H9 (cell line): ENCODE measurements around the gene FMO5. TPM values are rescaled to one million over a fixed set of nuclear protein-coding genes. Genes with fewer than 3 reads are reported as not detected.

ENCODE experiments used
- DNase-seq: peaks from one replicate; pipeline ENCODE4 v3.0.0-alpha.2; 2017
- H2AFZ ChIP-seq: one replicate; pipeline ENCODE4 v1.6.1; 2013; ENCODE audit warnings: mild to moderate bottlenecking, low read length, control low read depth, moderate library complexity
- H2AK5ac ChIP-seq: 2 replicates; pipeline ENCODE4 v1.6.1; 2013; ENCODE audit warnings: low read length, control low read depth, mixed read lengths; ENCODE audit not compliant: insufficient read length
- H2BK120ac ChIP-seq: one replicate; pipeline ENCODE4 v1.6.1; 2013; ENCODE audit warnings: low read depth, mild to moderate bottlenecking, low read length, control low read depth, inconsistent platforms; ENCODE audit not compliant: poor library complexity, severe bottlenecking
- H2BK12ac ChIP-seq: 2 replicates; pipeline ENCODE4 v1.6.1; 2013; ENCODE audit warnings: low read length, control low read depth, mixed read lengths, low read depth; ENCODE audit not compliant: insufficient read length
- H2BK15ac ChIP-seq: 2 replicates; pipeline ENCODE4 v1.6.1; 2013; ENCODE audit warnings: low read depth, low read length, control low read depth
- H2BK20ac ChIP-seq: one replicate; pipeline ENCODE4 v1.6.1; 2013; ENCODE audit warnings: low read depth, mild to moderate bottlenecking, low read length, control low read depth, inconsistent platforms; ENCODE audit not compliant: poor library complexity, severe bottlenecking
- H2BK5ac ChIP-seq: 2 replicates; pipeline ENCODE4 v1.6.1; 2013; ENCODE audit warnings: low read length, control low read depth, mixed read lengths; ENCODE audit not compliant: insufficient read length
- H3K14ac ChIP-seq: 2 replicates; pipeline ENCODE4 v1.6.1; 2013; ENCODE audit warnings: low read length, control low read depth; ENCODE audit not compliant: insufficient read depth
- H3K18ac ChIP-seq: 2 replicates; pipeline ENCODE4 v1.6.1; 2013; ENCODE audit warnings: low read depth, mild to moderate bottlenecking, mixed read lengths, low read length, control low read depth; ENCODE audit not compliant: insufficient read length
- H3K23ac ChIP-seq: 2 replicates; pipeline ENCODE4 v1.6.1; 2013; ENCODE audit warnings: low read length, control low read depth, mixed read lengths, low read depth; ENCODE audit not compliant: insufficient read length
- H3K23me2 ChIP-seq: 2 replicates; pipeline ENCODE4 v1.6.1; 2013; ENCODE audit warnings: low read depth, mild to moderate bottlenecking, mixed read lengths, low read length, control low read depth; ENCODE audit not compliant: insufficient read length, poor library complexity, severe bottlenecking
- H3K27ac ChIP-seq: 2 replicates; pipeline ENCODE4 v1.5.1; 2013; ENCODE audit warnings: low read length, control low read depth, mixed read lengths, low read depth; ENCODE audit not compliant: insufficient read length
- H3K27me3 ChIP-seq: 2 replicates; pipeline ENCODE4 v1.6.1; 2013; ENCODE audit warnings: low read length, control low read depth, inconsistent platforms; ENCODE audit not compliant: insufficient read depth
- H3K4ac ChIP-seq: 2 replicates; pipeline ENCODE4 v1.6.1; 2013; ENCODE audit warnings: low read depth, mild to moderate bottlenecking, control low read depth, inconsistent platforms, low read length, moderate library complexity
- H3K4me1 ChIP-seq: 2 replicates; pipeline ENCODE4 v1.6.1; 2013; ENCODE audit warnings: low read length, control low read depth, inconsistent platforms; ENCODE audit not compliant: insufficient read depth
- H3K4me2 ChIP-seq: 2 replicates; pipeline ENCODE4 v1.6.1; 2013; ENCODE audit warnings: low read length, control low read depth, mixed read lengths; ENCODE audit not compliant: insufficient read length, insufficient read depth
- H3K56ac ChIP-seq: 2 replicates; pipeline ENCODE4 v1.6.1; 2013; ENCODE audit warnings: low read depth, mild to moderate bottlenecking, mixed read lengths, low read length, control low read depth; ENCODE audit not compliant: insufficient read length
- H3K79me1 ChIP-seq: 2 replicates; pipeline ENCODE4 v1.6.1; 2013; ENCODE audit warnings: low read depth, mild to moderate bottlenecking, moderate library complexity, low read length, control low read depth, inconsistent platforms; ENCODE audit not compliant: insufficient read depth, poor library complexity, severe bottlenecking
- H3K79me2 ChIP-seq: 2 replicates; pipeline ENCODE4 v1.6.1; 2013; ENCODE audit warnings: low read length, control low read depth, inconsistent platforms; ENCODE audit not compliant: insufficient read depth
- H3K9ac ChIP-seq: 2 replicates; pipeline ENCODE4 v1.6.1; 2013; ENCODE audit warnings: low read length, control low read depth, mixed read lengths; ENCODE audit not compliant: insufficient read length; ENCODE audit errors: extremely low read depth
- H3K9me3 ChIP-seq: one replicate; pipeline ENCODE4 v1.6.1; 2013; ENCODE audit warnings: low read depth, low read length, inconsistent platforms; ENCODE audit not compliant: control insufficient read depth
- H3T11ph ChIP-seq: one replicate; pipeline ENCODE4 v1.6.1; 2013; ENCODE audit warnings: mild to moderate bottlenecking, low read length, control low read depth, inconsistent platforms
- H4K20me1 ChIP-seq: one replicate; pipeline ENCODE4 v1.6.1; 2013; ENCODE audit not compliant: control insufficient read depth, insufficient read length, insufficient read depth
- H4K5ac ChIP-seq: 2 replicates; pipeline ENCODE4 v1.6.1; 2013; ENCODE audit warnings: low read depth, mild to moderate bottlenecking, mixed read lengths, low read length, control low read depth; ENCODE audit not compliant: insufficient read length
- H4K8ac ChIP-seq: replicated peaks from 2 replicates; pipeline ENCODE4 v1.6.1; 2013; ENCODE audit warnings: low read length, control low read depth, mixed read lengths, low read depth; ENCODE audit not compliant: insufficient read length
- H4K91ac ChIP-seq: 2 replicates; pipeline ENCODE4 v1.6.1; 2013; ENCODE audit warnings: low read depth, mild to moderate bottlenecking, moderate library complexity, mixed read lengths, low read length, control low read depth; ENCODE audit not compliant: insufficient read length
- H3K27ac Mint-ChIP-seq, 3 experiments: 2 replicates in 2 of 3; 3 replicates in 1 of 3; pipeline ENCODE4 v1.8.0; 2020 to 2021; ENCODE audit warnings: mixed read lengths in 3 of 3, mild to moderate bottlenecking in 1 of 3, moderate library complexity in 1 of 3
- H3K27me3 Mint-ChIP-seq: 2 replicates; pipeline ENCODE4 v1.8.0; 2021; ENCODE audit warnings: low read depth, mild to moderate bottlenecking, moderate library complexity, mixed read lengths
- H3K36me3 Mint-ChIP-seq, 3 experiments: 2 replicates in 2 of 3; 3 replicates in 1 of 3; pipeline ENCODE4 v1.8.0; 2020 to 2021; ENCODE audit warnings: low read depth in 3 of 3, mixed read lengths in 3 of 3; ENCODE audit not compliant: insufficient read depth in 1 of 3
- H3K4me1 Mint-ChIP-seq, 2 experiments: 2 replicates each; pipeline ENCODE4 v1.8.0; 2020; ENCODE audit warnings: mixed read lengths in 2 of 2
- H3K4me3 Mint-ChIP-seq, 2 experiments: 2 replicates in 1 of 2; 3 replicates in 1 of 2; pipeline ENCODE4 v1.8.0; 2020 to 2021; ENCODE audit warnings: mild to moderate bottlenecking in 2 of 2, mixed read lengths in 2 of 2, moderate library complexity in 1 of 2
- H3K9me3 Mint-ChIP-seq, 2 experiments: 2 replicates in 1 of 2; 3 replicates in 1 of 2; pipeline ENCODE4 v1.8.0; 2020; ENCODE audit warnings: mild to moderate bottlenecking in 2 of 2, mixed read lengths in 2 of 2, moderate library complexity in 1 of 2
- CTCF ChIP-seq: fragments of 200-600 bp; sonication (generic); conservative IDR thresholded peaks from 3 replicates; pipeline ENCODE4 v1.8.0; 2021; ENCODE audit warnings: antibody characterized with exemption, mild to moderate bottlenecking
- WGBS: extraction: QIAGEN DNeasy Blood & Tissue Kit; methylation state at CpG from one replicate; pipeline ENCODE4 v1.1.7; 2013; ENCODE audit warnings: missing lambda C conversion rate, low lambda C conversion rate, mixed read lengths; ENCODE audit not compliant: insufficient read length; ENCODE audit errors: extremely low coverage; 5-methylcytosine and 5-hydroxymethylcytosine counted together
- total RNA-seq: library from RNA; stranded (reverse); gene quantifications from 2 replicates; pipeline ENCODE4 v1.2.1, GENCODE V29; 2021

FMO5 gene
- total RNA-seq, 1 experiment from 2014 or later: 0.61 TPM

- H3K4me1 ChIP-seq: peaks cover 11% of the 10 kb centered on the region
- no peak overlapping the region for H4K5ac ChIP-seq
- no peak overlapping the region for H3K9ac ChIP-seq
- H2BK20ac ChIP-seq: no peak overlapping the region
- DNase-seq: no peak
- H3K9me3 ChIP-seq: no peaks in the 10 kb centered on the region
- H3K4ac ChIP-seq: no peak overlapping the region
- H2BK5ac ChIP-seq: no peak overlapping the region
- H3K36me3 Mint-ChIP-seq: peaks cover 0 to 9% (median 1%) of the 10 kb centered on the region in 3 experiments; a peak in 2 of 7 replicates
- H3K79me2 ChIP-seq: peaks cover 24% of the 10 kb centered on the region; the same call in 1 of the 2 replicates
- H2AFZ ChIP-seq: no peak overlapping the region
- H4K8ac ChIP-seq: no peak overlapping the region
- no peak overlapping the region for H4K91ac ChIP-seq
- H3K27me3 Mint-ChIP-seq: no peaks in the 10 kb centered on the region
- no peak overlapping the region for H2BK12ac ChIP-seq
- no peak overlapping the region for H2AK5ac ChIP-seq
- no peak overlapping the region for H3K27ac Mint-ChIP-seq
- no peak overlapping the region for H3K14ac ChIP-seq
- no peaks in the 10 kb centered on the region for H3K9me3 Mint-ChIP-seq
- no peak overlapping the region for H3K4me3 Mint-ChIP-seq
- TF ChIP-seq CTCF: no peak
- H3T11ph ChIP-seq: no peak overlapping the region
- no peaks in the 10 kb centered on the region for H3K27me3 ChIP-seq
- H3K23ac ChIP-seq: no peak overlapping the region
- H2BK120ac ChIP-seq: no peak overlapping the region
- H3K4me2 ChIP-seq: no peak overlapping the region
- H2BK15ac ChIP-seq: no peak overlapping the region
- H4K20me1 ChIP-seq: peaks cover 3% of the 10 kb centered on the region
- no peak overlapping the region for H3K56ac ChIP-seq
- peaks cover 4% of the 10 kb centered on the region for H3K23me2 ChIP-seq
- peaks cover 52 to 53% of the 10 kb centered on the region in 2 experiments for H3K4me1 Mint-ChIP-seq
- WGBS: no CpG with 5 or more reads among the region's 3 CpGs
- H3K79me1 ChIP-seq: peaks cover 4% of the 10 kb centered on the region
- no peak overlapping the region for H3K27ac ChIP-seq
- no peak overlapping the region for H3K18ac ChIP-seq
These were observed 20.5 kb upstream of the FMO5 start for GRCh38 chr1:147245586-147246021.
